ENCODE measurements around the gene USP25.

GRCh38 chr21:15754640-15755039 lies 24.9 kb downstream of the USP25 start:
- no peak for TF ChIP-seq CSRNP3 (CRISPR knock-in tag; IDR thresholded peaks at IDR 0.05)
- TF ChIP-seq ARNTL (CRISPR knock-in tag; IDR thresholded peaks at IDR 0.05; ENCODE audit: borderline replicate concordance, low read depth), result no peak
- TF ChIP-seq OSR1 (CRISPR knock-in tag; IDR thresholded peaks at IDR 0.05), result no peak
- TF ChIP-seq ZNF8 (CRISPR knock-in tag; IDR thresholded peaks at IDR 0.05), result no peak
- TF ChIP-seq ZNF70 (CRISPR knock-in tag; IDR thresholded peaks at IDR 0.05), result no peak
- TF ChIP-seq CREB5 (CRISPR knock-in tag; IDR thresholded peaks at IDR 0.05; ENCODE audit: low read depth), result no peak
- no peak for TF ChIP-seq SNAI2 (CRISPR knock-in tag; IDR thresholded peaks at IDR 0.05)
- no peak for TF ChIP-seq BACH2 (CRISPR knock-in tag; IDR thresholded peaks at IDR 0.05; ENCODE audit: borderline replicate concordance)
- TF ChIP-seq ZNF565 (CRISPR knock-in tag; conservative IDR thresholded peaks at IDR 0.05; ENCODE audit: low read depth), result no peak
- TF ChIP-seq ZFP30 (CRISPR knock-in tag; IDR thresholded peaks at IDR 0.05), result no peak
- no peak for TF ChIP-seq RARB (CRISPR knock-in tag; IDR thresholded peaks at IDR 0.05)
- no peak for TF ChIP-seq ZFP3 (CRISPR knock-in tag; IDR thresholded peaks at IDR 0.05)
- no peak for TF ChIP-seq CSDC2 (CRISPR knock-in tag; IDR thresholded peaks at IDR 0.05)
- no peak for TF ChIP-seq PPARA (CRISPR knock-in tag; IDR thresholded peaks at IDR 0.05; ENCODE audit: borderline replicate concordance)
